H9 (cell line): Measurements from ENCODE around the gene ZNF804A. TPM values are rescaled to one million over a fixed set of nuclear protein-coding genes. Genes with fewer than 3 reads are reported as not detected.

Source experiments
- DNase-seq: peaks from one replicate; pipeline ENCODE4 v3.0.0-alpha.2; 2017
- H2AFZ ChIP-seq: one replicate; pipeline ENCODE4 v1.6.1; 2013; ENCODE audit warnings: mild to moderate bottlenecking, low read length, control low read depth, moderate library complexity
- H2AK5ac ChIP-seq: 2 replicates; pipeline ENCODE4 v1.6.1; 2013; ENCODE audit warnings: low read length, control low read depth, mixed read lengths; ENCODE audit not compliant: insufficient read length
- H2BK120ac ChIP-seq: one replicate; pipeline ENCODE4 v1.6.1; 2013; ENCODE audit warnings: low read depth, mild to moderate bottlenecking, low read length, control low read depth, inconsistent platforms; ENCODE audit not compliant: poor library complexity, severe bottlenecking
- H2BK12ac ChIP-seq: 2 replicates; pipeline ENCODE4 v1.6.1; 2013; ENCODE audit warnings: low read length, control low read depth, mixed read lengths, low read depth; ENCODE audit not compliant: insufficient read length
- H2BK15ac ChIP-seq: 2 replicates; pipeline ENCODE4 v1.6.1; 2013; ENCODE audit warnings: low read depth, low read length, control low read depth
- H2BK20ac ChIP-seq: one replicate; pipeline ENCODE4 v1.6.1; 2013; ENCODE audit warnings: low read depth, mild to moderate bottlenecking, low read length, control low read depth, inconsistent platforms; ENCODE audit not compliant: poor library complexity, severe bottlenecking
- H2BK5ac ChIP-seq: 2 replicates; pipeline ENCODE4 v1.6.1; 2013; ENCODE audit warnings: low read length, control low read depth, mixed read lengths; ENCODE audit not compliant: insufficient read length
- H3K14ac ChIP-seq: 2 replicates; pipeline ENCODE4 v1.6.1; 2013; ENCODE audit warnings: low read length, control low read depth; ENCODE audit not compliant: insufficient read depth
- H3K18ac ChIP-seq: 2 replicates; pipeline ENCODE4 v1.6.1; 2013; ENCODE audit warnings: low read depth, mild to moderate bottlenecking, mixed read lengths, low read length, control low read depth; ENCODE audit not compliant: insufficient read length
- H3K23ac ChIP-seq: 2 replicates; pipeline ENCODE4 v1.6.1; 2013; ENCODE audit warnings: low read length, control low read depth, mixed read lengths, low read depth; ENCODE audit not compliant: insufficient read length
- H3K23me2 ChIP-seq: 2 replicates; pipeline ENCODE4 v1.6.1; 2013; ENCODE audit warnings: low read depth, mild to moderate bottlenecking, mixed read lengths, low read length, control low read depth; ENCODE audit not compliant: insufficient read length, poor library complexity, severe bottlenecking
- H3K27ac ChIP-seq: 2 replicates; pipeline ENCODE4 v1.5.1; 2013; ENCODE audit warnings: low read length, control low read depth, mixed read lengths, low read depth; ENCODE audit not compliant: insufficient read length
- H3K27me3 ChIP-seq: 2 replicates; pipeline ENCODE4 v1.6.1; 2013; ENCODE audit warnings: low read length, control low read depth, inconsistent platforms; ENCODE audit not compliant: insufficient read depth
- H3K4ac ChIP-seq: 2 replicates; pipeline ENCODE4 v1.6.1; 2013; ENCODE audit warnings: low read depth, mild to moderate bottlenecking, control low read depth, inconsistent platforms, low read length, moderate library complexity
- H3K4me1 ChIP-seq: 2 replicates; pipeline ENCODE4 v1.6.1; 2013; ENCODE audit warnings: low read length, control low read depth, inconsistent platforms; ENCODE audit not compliant: insufficient read depth
- H3K4me2 ChIP-seq: 2 replicates; pipeline ENCODE4 v1.6.1; 2013; ENCODE audit warnings: low read length, control low read depth, mixed read lengths; ENCODE audit not compliant: insufficient read length, insufficient read depth
- H3K56ac ChIP-seq: 2 replicates; pipeline ENCODE4 v1.6.1; 2013; ENCODE audit warnings: low read depth, mild to moderate bottlenecking, mixed read lengths, low read length, control low read depth; ENCODE audit not compliant: insufficient read length
- H3K79me1 ChIP-seq: 2 replicates; pipeline ENCODE4 v1.6.1; 2013; ENCODE audit warnings: low read depth, mild to moderate bottlenecking, moderate library complexity, low read length, control low read depth, inconsistent platforms; ENCODE audit not compliant: insufficient read depth, poor library complexity, severe bottlenecking
- H3K79me2 ChIP-seq: 2 replicates; pipeline ENCODE4 v1.6.1; 2013; ENCODE audit warnings: low read length, control low read depth, inconsistent platforms; ENCODE audit not compliant: insufficient read depth
- H3K9ac ChIP-seq: 2 replicates; pipeline ENCODE4 v1.6.1; 2013; ENCODE audit warnings: low read length, control low read depth, mixed read lengths; ENCODE audit not compliant: insufficient read length; ENCODE audit errors: extremely low read depth
- H3K9me3 ChIP-seq: one replicate; pipeline ENCODE4 v1.6.1; 2013; ENCODE audit warnings: low read depth, low read length, inconsistent platforms; ENCODE audit not compliant: control insufficient read depth
- H3T11ph ChIP-seq: one replicate; pipeline ENCODE4 v1.6.1; 2013; ENCODE audit warnings: mild to moderate bottlenecking, low read length, control low read depth, inconsistent platforms
- H4K20me1 ChIP-seq: one replicate; pipeline ENCODE4 v1.6.1; 2013; ENCODE audit not compliant: control insufficient read depth, insufficient read length, insufficient read depth
- H4K5ac ChIP-seq: 2 replicates; pipeline ENCODE4 v1.6.1; 2013; ENCODE audit warnings: low read depth, mild to moderate bottlenecking, mixed read lengths, low read length, control low read depth; ENCODE audit not compliant: insufficient read length
- H4K8ac ChIP-seq: replicated peaks from 2 replicates; pipeline ENCODE4 v1.6.1; 2013; ENCODE audit warnings: low read length, control low read depth, mixed read lengths, low read depth; ENCODE audit not compliant: insufficient read length
- H4K91ac ChIP-seq: 2 replicates; pipeline ENCODE4 v1.6.1; 2013; ENCODE audit warnings: low read depth, mild to moderate bottlenecking, moderate library complexity, mixed read lengths, low read length, control low read depth; ENCODE audit not compliant: insufficient read length
- H3K27ac Mint-ChIP-seq, 3 experiments: 2 replicates in 2 of 3; 3 replicates in 1 of 3; pipeline ENCODE4 v1.8.0; 2020 to 2021; ENCODE audit warnings: mixed read lengths in 3 of 3, mild to moderate bottlenecking in 1 of 3, moderate library complexity in 1 of 3
- H3K27me3 Mint-ChIP-seq: 2 replicates; pipeline ENCODE4 v1.8.0; 2021; ENCODE audit warnings: low read depth, mild to moderate bottlenecking, moderate library complexity, mixed read lengths
- H3K36me3 Mint-ChIP-seq, 3 experiments: 2 replicates in 2 of 3; 3 replicates in 1 of 3; pipeline ENCODE4 v1.8.0; 2020 to 2021; ENCODE audit warnings: low read depth in 3 of 3, mixed read lengths in 3 of 3; ENCODE audit not compliant: insufficient read depth in 1 of 3
- H3K4me1 Mint-ChIP-seq, 2 experiments: 2 replicates each; pipeline ENCODE4 v1.8.0; 2020; ENCODE audit warnings: mixed read lengths in 2 of 2
- H3K4me3 Mint-ChIP-seq, 2 experiments: 2 replicates in 1 of 2; 3 replicates in 1 of 2; pipeline ENCODE4 v1.8.0; 2020 to 2021; ENCODE audit warnings: mild to moderate bottlenecking in 2 of 2, mixed read lengths in 2 of 2, moderate library complexity in 1 of 2
- H3K9me3 Mint-ChIP-seq, 2 experiments: 2 replicates in 1 of 2; 3 replicates in 1 of 2; pipeline ENCODE4 v1.8.0; 2020; ENCODE audit warnings: mild to moderate bottlenecking in 2 of 2, mixed read lengths in 2 of 2, moderate library complexity in 1 of 2
- CTCF ChIP-seq: fragments of 200-600 bp; sonication (generic); conservative IDR thresholded peaks from 3 replicates; pipeline ENCODE4 v1.8.0; 2021; ENCODE audit warnings: antibody characterized with exemption, mild to moderate bottlenecking
- WGBS: extraction: QIAGEN DNeasy Blood & Tissue Kit; methylation state at CpG from one replicate; pipeline ENCODE4 v1.1.7; 2013; ENCODE audit warnings: missing lambda C conversion rate, low lambda C conversion rate, mixed read lengths; ENCODE audit not compliant: insufficient read length; ENCODE audit errors: extremely low coverage; 5-methylcytosine and 5-hydroxymethylcytosine counted together
- total RNA-seq: library from RNA; stranded (reverse); gene quantifications from 2 replicates; pipeline ENCODE4 v1.2.1, GENCODE V29; 2021

Gene ZNF804A
- total RNA-seq, 1 experiment from 2014 or later: not detected

- Histone ChIP-seq H3K79me1 (no peaks in the 10 kb centered on the region), H2BK120ac (no peak overlapping the region), H3K27ac (no peak overlapping the region), H3K18ac (no peak overlapping the region), H4K20me1 (no peaks in the 10 kb centered on the region), H4K91ac (no peak overlapping the region), H2BK15ac (no peak overlapping the region), H3K27me3 (no peaks in the 10 kb centered on the region), H3K4ac (no peak overlapping the region), H2AFZ (no peak overlapping the region), H3K79me2 (no peaks in the 10 kb centered on the region), H3K9ac (no peak overlapping the region), H3K9me3 (no peaks in the 10 kb centered on the region), H2BK20ac (no peak overlapping the region), H3K14ac (no peak overlapping the region), H2BK12ac (no peak overlapping the region), H3K23ac (no peak overlapping the region), H4K8ac (no peak overlapping the region), H2AK5ac (no peak overlapping the region), H3K23me2 (no peaks in the 10 kb centered on the region), H3K4me2 (no peak overlapping the region), H4K5ac (no peak overlapping the region), H3K4me1 (no peaks in the 10 kb centered on the region), H3K56ac (no peak overlapping the region), H2BK5ac (no peak overlapping the region), H3T11ph (no peak overlapping the region)
- TF ChIP-seq CTCF: no peak
- H3K27ac Mint-ChIP-seq: no peak overlapping the region; a peak in 1 of 7 replicates
- H3K4me3 Mint-ChIP-seq: no peak overlapping the region
- DNase-seq: no peak
- peaks cover 8 to 10% of the 10 kb centered on the region in 2 experiments; a peak in 3 of 5 replicates for H3K9me3 Mint-ChIP-seq
- WGBS: no CpG with 5 or more reads among the region's 7 CpGs
- no peaks in the 10 kb centered on the region for H3K27me3 Mint-ChIP-seq
- H3K36me3 Mint-ChIP-seq: no peaks in the 10 kb centered on the region
- no peaks in the 10 kb centered on the region for H3K4me1 Mint-ChIP-seq
Observed at GRCh38 chr2:184679219-184680018, 81.1 kb downstream of the ZNF804A start.
